Activated CD8-positive, alpha-beta T cell treated with anti-CD3 and anti-CD28 coated beads, Interleukin-2, amount 10 ng/mL, durations not matched to agents 7 days and 5 days (primary cell): Measurements from ENCODE around the gene COL11A2. TPM values are rescaled to one million over a fixed set of nuclear protein-coding genes. Genes with fewer than 3 reads are reported as not detected.
"Not testable (repeated sequence)": the region's sequence is repeated elsewhere in the genome, so short reads cannot be mapped to it uniquely, and the experiment has no call there.

ENCODE experiments used
- ATAC-seq: fragments of 150-1000 bp; cut with Tn5 transposase; one replicate; pipeline ENCODE4 v1.10.0; 2021; ENCODE audit warnings: moderate library complexity
- CTCF ChIA-PET: fragments of 350-600 bp; sonication (Branson Sonifier 250); formaldehyde crosslinking; loops from one replicate; lab custom pipeline; 2021; ENCODE audit warnings: antibody characterized with exemption; lab: Charles Lee
- POLR2A ChIA-PET: fragments of 350-600 bp; sonication (Branson Sonifier 250); formaldehyde crosslinking; loops from one replicate; lab custom pipeline; 2021; ENCODE audit warnings: antibody characterized with exemption; lab: Charles Lee
- DNase-seq: peaks from one replicate; pipeline ENCODE4 v3.0.0-alpha.2; 2020
- H3K27ac Mint-ChIP-seq: one replicate; pipeline ENCODE4 v1.8.0; 2021; ENCODE audit warnings: mild to moderate bottlenecking, mixed read lengths
- H3K27me3 Mint-ChIP-seq: one replicate; pipeline ENCODE4 v1.8.0; 2021; ENCODE audit warnings: low read depth, mixed read lengths
- H3K36me3 Mint-ChIP-seq: one replicate; pipeline ENCODE4 v1.8.0; 2021; ENCODE audit warnings: low read depth, mixed read lengths
- H3K4me1 Mint-ChIP-seq: one replicate; pipeline ENCODE4 v1.8.0; 2021; ENCODE audit warnings: low read depth, mixed read lengths
- H3K4me3 Mint-ChIP-seq: one replicate; pipeline ENCODE4 v1.8.0; 2021; ENCODE audit warnings: mild to moderate bottlenecking, mixed read lengths
- H3K9me3 Mint-ChIP-seq: one replicate; pipeline ENCODE4 v1.8.0; 2022; ENCODE audit warnings: mixed read lengths; ENCODE audit not compliant: insufficient read depth
- total RNA-seq, 2 experiments: library from RNA; stranded (reverse); gene quantifications; one replicate each; pipeline ENCODE4 v1.2.3, GENCODE V29; 2021

The COL11A2 gene
- total RNA-seq = under 1 TPM; 0.71 to 0.83 TPM

DNA sequence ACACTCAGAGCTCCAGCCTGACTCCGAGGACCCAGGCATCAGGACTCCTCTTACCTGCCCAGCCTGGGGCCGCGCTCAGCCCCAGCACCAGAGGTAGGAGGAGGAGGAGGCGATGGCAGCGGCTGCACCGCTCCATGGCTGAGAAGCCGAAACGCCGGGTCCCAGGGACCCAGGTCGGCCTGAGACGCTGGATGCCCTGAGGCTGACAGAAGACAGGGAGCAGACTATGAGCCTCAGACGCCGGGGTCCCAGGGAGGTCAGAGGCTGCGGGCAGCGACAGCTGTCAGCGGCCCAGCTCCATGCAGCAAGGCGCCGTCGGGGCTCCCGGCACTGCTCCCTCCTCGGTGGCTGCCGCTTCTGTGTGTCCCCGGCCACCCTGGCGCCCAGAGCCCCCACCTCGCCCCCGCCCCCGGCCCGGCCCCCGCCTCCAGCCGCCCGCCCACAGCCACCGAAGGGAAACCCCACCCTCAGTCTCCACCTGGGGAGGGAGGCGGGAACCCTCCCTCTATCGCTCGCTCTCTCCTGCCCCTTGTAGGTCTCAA is at the start of gene COL11A2:
COL11A2 (minus strand) TSS at position 363 of the 542 bp plus-strand sequence; CDS start at position 136, 227 bp downstream.
- H3K4me1 Mint-ChIP-seq = peaks cover 8% of the 10 kb centered on the region
- ChIA-PET POLR2A (interaction anchor here (0.7 kb wide), 1 partner anchor 58 kb away, joined by 4 read pairs; no protein-coding TSS in a partner anchor), CTCF (interaction anchor here (1.1 to 1.2 kb wide), 2 partner anchors 8 to 56 kb away, joined by 3 read pairs; no protein-coding TSS in a partner anchor)
- DNase-seq (no peak), ATAC-seq (peak; percentile 50)
- H3K27me3 Mint-ChIP-seq = peaks cover 36% of the 10 kb centered on the region
- H3K27ac Mint-ChIP-seq = no peak within 1 kb of the TSS
- H3K36me3 Mint-ChIP-seq = peaks cover 30% of the 10 kb centered on the region
- no peak within 1 kb of the TSS for H3K4me3 Mint-ChIP-seq
- no peaks in the 10 kb centered on the region for H3K9me3 Mint-ChIP-seq

DNA sequence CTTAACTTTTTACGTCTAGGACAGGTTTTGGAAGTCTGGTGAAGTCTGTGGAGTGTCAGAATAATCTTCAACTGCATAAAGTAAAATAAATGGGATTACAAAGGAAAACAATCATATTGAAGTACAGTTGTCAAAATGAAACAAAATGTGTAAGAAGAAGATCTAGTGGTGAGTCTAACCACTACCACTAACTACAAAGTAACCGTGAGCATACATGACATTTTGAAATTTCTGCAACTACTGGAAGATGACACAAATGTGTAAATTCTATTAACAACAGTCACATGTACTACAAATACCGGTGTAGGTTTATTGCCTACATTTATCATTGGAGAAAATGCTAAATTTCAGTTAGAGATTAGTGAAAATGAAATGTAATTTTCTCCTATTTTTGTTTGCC is 49.7 kb upstream of the COL11A2 start:
- DNase-seq (no peak), ATAC-seq (peak; percentile 73)
- Mint-ChIP-seq H3K9me3 (no peaks in the 10 kb centered on the region), H3K27ac (no peak overlapping the region), H3K36me3 (no peaks in the 10 kb centered on the region), H3K4me1 (peaks cover 12% of the 10 kb centered on the region), H3K4me3 (peak overlapping the region; percentile 41), H3K27me3 (peaks cover 7% of the 10 kb centered on the region)
- ChIA-PET POLR2A (no interaction called here), CTCF (no interaction called here)

- H3K27me3 Mint-ChIP-seq = peaks cover 16% of the 10 kb centered on the region
- no peak for DNase-seq
Observed at GRCh38 chr6:33237741-33238140, 45.5 kb upstream of the COL11A2 start.

DNA sequence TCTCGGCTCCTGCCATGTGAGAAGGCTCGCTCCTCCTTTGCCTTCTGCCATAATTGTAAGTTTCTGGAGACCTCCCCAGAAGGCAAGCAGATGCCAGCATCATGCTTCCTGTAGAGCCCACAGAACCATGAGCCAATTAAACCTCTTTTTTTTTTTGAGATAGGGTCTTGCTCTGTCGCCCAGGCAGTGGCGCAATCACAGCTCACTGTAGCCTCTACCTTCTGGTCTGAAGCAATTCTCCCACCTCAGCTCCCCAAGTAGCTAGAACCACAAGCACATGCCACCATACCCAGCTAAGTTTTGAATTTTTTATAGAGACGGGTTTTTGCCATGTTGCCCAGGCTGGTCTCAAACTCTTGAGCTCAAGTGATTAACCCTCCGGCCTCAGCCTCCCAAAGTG is 44.6 kb upstream of the COL11A2 start:
- POLR2A ChIA-PET = no interaction called here
- DNase-seq = no peak
- Mint-ChIP-seq H3K4me1 (peaks cover 5% of the 10 kb centered on the region), H3K36me3 (no peaks in the 10 kb centered on the region), H3K9me3 (no peaks in the 10 kb centered on the region), H3K27ac (no peak overlapping the region), H3K4me3 (no peak overlapping the region), H3K27me3 (peaks cover 19% of the 10 kb centered on the region)
- CTCF ChIA-PET = interaction anchor here (1.1 to 3.9 kb wide), 3 partner anchors 12 to 113 kb away, joined by 3 to 20 read pairs (median 3); no protein-coding TSS in a partner anchor
- ATAC-seq = no peak

More at GRCh38 chr6:33237741-33238140, 45.5 kb upstream of the COL11A2 start:
- no peak for ATAC-seq
- Mint-ChIP-seq H3K9me3 (no peaks in the 10 kb centered on the region), H3K36me3 (no peaks in the 10 kb centered on the region), H3K4me3 (no peak overlapping the region), H3K27ac (no peak overlapping the region), H3K4me1 (peaks cover 10% of the 10 kb centered on the region)
- ChIA-PET POLR2A (interaction anchor here (0.6 kb wide), 1 partner anchor 160 kb away, joined by 3 read pairs; no protein-coding TSS in a partner anchor), CTCF (interaction anchor here (1.2 to 3.8 kb wide), 3 partner anchors 11 to 88 kb away, joined by 3 to 17 read pairs (median 3); no protein-coding TSS in a partner anchor)

DNA sequence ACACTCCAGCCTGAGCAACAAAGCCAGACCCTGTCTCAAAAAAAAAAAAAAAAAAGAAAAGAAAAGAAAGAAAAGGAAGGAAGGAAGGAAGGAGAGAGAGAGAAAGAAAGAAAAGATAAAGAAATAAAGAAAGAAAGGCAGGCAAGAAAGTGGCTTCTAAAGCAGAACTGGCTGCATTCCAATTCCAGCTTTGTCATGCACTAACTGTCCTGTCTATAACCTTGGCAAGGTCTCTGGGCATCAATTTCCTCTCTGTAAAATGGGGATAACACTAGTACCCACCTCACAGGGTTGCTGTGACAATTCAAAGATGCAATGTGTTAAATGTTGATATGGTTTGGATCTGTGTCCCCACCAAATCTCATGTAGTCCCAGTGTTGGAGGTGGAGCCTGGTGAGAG is 44.1 kb upstream of the COL11A2 start:
- no peaks in the 10 kb centered on the region for H3K36me3 Mint-ChIP-seq
- ChIA-PET CTCF (interaction anchor here (1.1 to 3.9 kb wide), 4 partner anchors 12 to 113 kb away, joined by 3 to 20 read pairs (median 4); no protein-coding TSS in a partner anchor), POLR2A (no interaction called here)
- H3K9me3 Mint-ChIP-seq = no peaks in the 10 kb centered on the region
- peaks cover 3% of the 10 kb centered on the region for H3K4me1 Mint-ChIP-seq
- H3K27ac Mint-ChIP-seq = no peak overlapping the region
- ATAC-seq = no peak
- peaks cover 22% of the 10 kb centered on the region for H3K27me3 Mint-ChIP-seq
- H3K4me3 Mint-ChIP-seq = no peak overlapping the region
- no peak for DNase-seq

GRCh38 chr6:33235221-33235634 is 43.0 kb upstream of the COL11A2 start:
- ATAC-seq = no peak
- CTCF ChIA-PET = interaction anchor here (0.8 to 3.9 kb wide), 3 partner anchors 13 to 88 kb away, joined by 3 to 20 read pairs (median 4); no protein-coding TSS in a partner anchor
- no peaks in the 10 kb centered on the region for H3K36me3 Mint-ChIP-seq
- DNase-seq = no peak
- H3K27ac Mint-ChIP-seq = no peak overlapping the region
- H3K27me3 Mint-ChIP-seq = peaks cover 25% of the 10 kb centered on the region
- no peak overlapping the region for H3K4me3 Mint-ChIP-seq
- POLR2A ChIA-PET = no interaction called here
- peaks cover under 1% of the 10 kb centered on the region for H3K4me1 Mint-ChIP-seq
- no peaks in the 10 kb centered on the region for H3K9me3 Mint-ChIP-seq

DNA sequence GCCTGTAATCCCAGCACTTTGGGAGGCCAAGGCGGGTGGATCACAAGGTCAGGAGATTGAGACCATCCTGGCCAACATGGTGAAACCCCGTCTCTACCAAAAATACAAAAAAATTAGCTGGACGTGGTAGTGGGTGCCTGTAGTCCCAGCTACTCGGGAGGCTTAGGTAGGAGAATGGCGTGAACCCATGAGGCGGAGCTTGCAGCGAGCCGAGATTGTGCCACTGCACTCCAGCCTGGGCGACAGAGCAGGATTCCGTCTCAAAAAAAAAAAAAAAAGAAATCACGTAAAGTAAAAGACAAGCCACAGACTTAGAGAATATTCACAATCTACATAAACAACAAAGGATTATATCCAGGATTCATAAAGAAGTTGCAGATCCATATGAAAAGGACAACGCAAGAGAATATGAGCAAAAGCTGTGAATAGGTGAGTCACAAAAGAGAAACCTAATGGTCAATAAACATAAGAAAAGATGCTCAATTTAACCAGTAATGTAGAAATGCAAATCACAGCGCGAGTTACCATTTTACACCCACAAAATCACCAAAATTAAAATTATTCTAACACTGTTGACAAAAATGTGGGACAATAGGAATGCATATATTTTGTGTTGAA is 34.3 kb upstream of the COL11A2 start:
- not testable (repeated sequence) for H3K4me3 Mint-ChIP-seq, DNase-seq, H3K27ac Mint-ChIP-seq, ATAC-seq, H3K36me3 Mint-ChIP-seq, H3K9me3 Mint-ChIP-seq, H3K4me1 Mint-ChIP-seq
- CTCF ChIA-PET = interaction anchor here (0.8 to 3.6 kb wide), 5 partner anchors 10 to 29 kb away, joined by 3 to 14 read pairs (median 3); no protein-coding TSS in a partner anchor
- H3K27me3 Mint-ChIP-seq = peaks cover 36% of the 10 kb centered on the region
- POLR2A ChIA-PET = interaction anchor here (1.1 kb wide), 1 partner anchor 18 kb away, joined by 3 read pairs; no protein-coding TSS in a partner anchor

DNA sequence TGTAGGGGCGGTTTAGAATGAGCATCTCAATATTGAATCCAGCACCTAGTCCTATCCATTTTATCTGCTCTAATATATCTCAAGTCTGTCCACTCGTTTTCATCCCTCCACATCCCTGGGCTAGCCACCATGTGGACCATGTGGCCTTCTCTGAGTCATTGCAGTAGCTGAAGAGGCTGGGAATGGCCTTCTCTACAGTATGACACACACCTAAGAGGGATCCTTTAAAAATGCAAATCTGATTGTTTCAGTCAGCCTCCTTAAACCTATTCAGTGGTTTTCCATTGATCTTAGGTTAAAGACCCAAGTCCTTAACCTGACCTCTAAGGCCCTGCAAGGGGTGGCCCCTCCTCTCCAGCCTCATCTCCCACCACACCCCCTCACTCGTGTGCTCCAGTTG is 25.4 kb upstream of the COL11A2 start:
- Mint-ChIP-seq H3K4me3 (no peak overlapping the region), H3K9me3 (no peaks in the 10 kb centered on the region), H3K27ac (no peak overlapping the region), H3K36me3 (no peaks in the 10 kb centered on the region), H3K4me1 (peaks cover 36% of the 10 kb centered on the region), H3K27me3 (peaks cover 21% of the 10 kb centered on the region)
- ATAC-seq (no peak), DNase-seq (no peak)
- CTCF ChIA-PET = no interaction called here
- POLR2A ChIA-PET = no interaction called here

GRCh38 chr6:33217246-33217645 is 25.0 kb upstream of the COL11A2 start:
- Mint-ChIP-seq H3K4me1 (peaks cover 40% of the 10 kb centered on the region), H3K9me3 (no peaks in the 10 kb centered on the region), H3K27me3 (peaks cover 19% of the 10 kb centered on the region), H3K27ac (no peak overlapping the region), H3K4me3 (no peak overlapping the region), H3K36me3 (no peaks in the 10 kb centered on the region)
- CTCF ChIA-PET = interaction anchor here (0.8 kb wide), 1 partner anchor 98 kb away, joined by 3 read pairs; no protein-coding TSS in a partner anchor
- DNase-seq (no peak), ATAC-seq (no peak)
- POLR2A ChIA-PET = no interaction called here

- Mint-ChIP-seq H3K4me3 (no peak overlapping the region), H3K27ac (peak overlapping the region; percentile 81), H3K9me3 (no peaks in the 10 kb centered on the region), H3K27me3 (peaks cover 12% of the 10 kb centered on the region), H3K4me1 (peaks cover 40% of the 10 kb centered on the region), H3K36me3 (peaks cover 3% of the 10 kb centered on the region)
- CTCF ChIA-PET = interaction anchor here (0.8 to 1.0 kb wide), 3 partner anchors 10 to 97 kb away, joined by 3 to 7 read pairs (median 3); no protein-coding TSS in a partner anchor
- POLR2A ChIA-PET = interaction anchor here (1.3 kb wide), 1 partner anchor 17 kb away, joined by 3 read pairs; no protein-coding TSS in a partner anchor
- DNase-seq (no peak), ATAC-seq (peak; percentile 32)
Observed at GRCh38 chr6:33216117-33216649, 23.9 kb upstream of the COL11A2 start.

GRCh38 chr6:33215271-33216116 is 23.2 kb upstream of the COL11A2 start:
- Mint-ChIP-seq H3K4me1 (peaks cover 42% of the 10 kb centered on the region), H3K36me3 (peaks cover 7% of the 10 kb centered on the region), H3K27ac (peak overlapping the region; percentile 81), H3K4me3 (peak overlapping the region; percentile 32), H3K27me3 (peaks cover 11% of the 10 kb centered on the region), H3K9me3 (no peaks in the 10 kb centered on the region)
- peak; percentile 37 for DNase-seq
- ATAC-seq = peak; percentile 42
- POLR2A ChIA-PET = interaction anchor here (0.7 to 1.3 kb wide), 2 partner anchors 16 to 33 kb away, joined by 3 read pairs; no protein-coding TSS in a partner anchor
- CTCF ChIA-PET = interaction anchor here (1.0 to 1.2 kb wide), 2 partner anchors 10 to 33 kb away, joined by 4 read pairs; no protein-coding TSS in a partner anchor
